ENCODE data around the gene CCDC7. TPM values are rescaled to one million over a fixed set of nuclear protein-coding genes. Genes with fewer than 3 reads are reported as not detected.

Gene CCDC7
- total RNA-seq, 2 experiments from 2014 or later: 69.4 to 72.9 TPM

- no peaks in the 10 kb centered on the region for H3K4me1 Mint-ChIP-seq (ENCODE audit: low read depth)
- Histone ChIP-seq H3K27ac (ENCODE audit: low read depth in 1 of 2, low read length in 2 of 2) (no peak overlapping the region), H3K4me3 (ENCODE audit: low read length) (no peak overlapping the region), H3K4me1 (ENCODE audit: insufficient read depth, low read length) (no peaks in the 10 kb centered on the region), H3K36me3 (ENCODE audit: insufficient read depth, low read length) (no peaks in the 10 kb centered on the region), H3K27me3 (ENCODE audit: control insufficient read depth in 1 of 2, insufficient read depth in 2 of 2, low read length in 2 of 2) (no peaks in the 10 kb centered on the region), H3K9me3 (ENCODE audit: control insufficient read depth in 1 of 2, insufficient read depth in 1 of 2, low read length in 2 of 2) (no peaks in the 10 kb centered on the region)
- H3K9me3 Mint-ChIP-seq: peaks cover 7% of the 10 kb centered on the region
- TF ChIP-seq CTCF (IDR thresholded peaks at IDR 0.05): no peak
- no peaks in the 10 kb centered on the region for H3K27me3 Mint-ChIP-seq
- ChIA-PET CTCF (no interaction called here), POLR2A (no interaction called here)
- ATAC-seq (ENCODE audit: poor library complexity) (no peak), DNase-seq (no peak)
- no peak overlapping the region for H3K27ac Mint-ChIP-seq
- H3K4me3 Mint-ChIP-seq: no peak overlapping the region
- H3K36me3 Mint-ChIP-seq (ENCODE audit: low read depth): no peaks in the 10 kb centered on the region
- intact Hi-C loops (cut with DNase I, micrococcal nuclease): no loop called here
These were observed 419.2 kb downstream of the CCDC7 start for GRCh38 chr10:32865170-32865569.

GRCh38 chr10:32877915-32878314 lies 432.0 kb downstream of the CCDC7 start:
- no peak for DNase-seq
- H3K27me3 ChIP-seq (ENCODE audit: control insufficient read depth in 1 of 2, insufficient read depth in 2 of 2, low read length in 2 of 2): no peaks in the 10 kb centered on the region
- intact Hi-C loops (cut with DNase I, micrococcal nuclease): no loop called here
- Mint-ChIP-seq H3K27ac (no peak overlapping the region), H3K27me3 (no peaks in the 10 kb centered on the region), H3K36me3 (ENCODE audit: low read depth) (peaks cover 6% of the 10 kb centered on the region), H3K4me3 (no peak overlapping the region), H3K9me3 (no peaks in the 10 kb centered on the region), H3K4me1 (ENCODE audit: low read depth) (no peaks in the 10 kb centered on the region)
- H3K4me1 ChIP-seq (ENCODE audit: insufficient read depth, low read length): no peaks in the 10 kb centered on the region
- no peaks in the 10 kb centered on the region for H3K9me3 ChIP-seq (ENCODE audit: control insufficient read depth in 1 of 2, insufficient read depth in 1 of 2, low read length in 2 of 2)
- no peak for TF ChIP-seq CTCF (IDR thresholded peaks at IDR 0.05)
- CTCF ChIA-PET: interaction anchor here (1.4 kb wide), 1 partner anchor 12 kb away, joined by 3 read pairs; no protein-coding TSS in a partner anchor
- ATAC-seq (ENCODE audit: poor library complexity): no peak
- POLR2A ChIA-PET: no interaction called here
- H3K27ac ChIP-seq (ENCODE audit: low read depth in 1 of 2, low read length in 2 of 2): no peak overlapping the region
- no peak overlapping the region for H3K4me3 ChIP-seq (ENCODE audit: low read length)
- H3K36me3 ChIP-seq (ENCODE audit: insufficient read depth, low read length): no peaks in the 10 kb centered on the region

- H3K27ac ChIP-seq (ENCODE audit: low read depth in 1 of 2, low read length in 2 of 2): no peak overlapping the region
- intact Hi-C loops (cut with DNase I, micrococcal nuclease): no loop called here
- ChIA-PET POLR2A (no interaction called here), CTCF (no interaction called here)
- no peak overlapping the region for H3K27ac Mint-ChIP-seq
- no peaks in the 10 kb centered on the region for H3K27me3 Mint-ChIP-seq
- no peaks in the 10 kb centered on the region for H3K9me3 Mint-ChIP-seq
- H3K4me3 Mint-ChIP-seq: no peak overlapping the region
- DNase-seq (no peak), ATAC-seq (ENCODE audit: poor library complexity) (no peak)
- no peaks in the 10 kb centered on the region for H3K9me3 ChIP-seq (ENCODE audit: control insufficient read depth in 1 of 2, insufficient read depth in 1 of 2, low read length in 2 of 2)
- H3K27me3 ChIP-seq (ENCODE audit: control insufficient read depth in 1 of 2, insufficient read depth in 2 of 2, low read length in 2 of 2): no peaks in the 10 kb centered on the region
- no peaks in the 10 kb centered on the region for H3K4me1 Mint-ChIP-seq (ENCODE audit: low read depth)
- H3K36me3 ChIP-seq (ENCODE audit: insufficient read depth, low read length): no peaks in the 10 kb centered on the region
- no peak for TF ChIP-seq CTCF (IDR thresholded peaks at IDR 0.05)
- H3K4me3 ChIP-seq (ENCODE audit: low read length): no peak overlapping the region
- peaks cover 4% of the 10 kb centered on the region for H3K36me3 Mint-ChIP-seq (ENCODE audit: low read depth)
- no peaks in the 10 kb centered on the region for H3K4me1 ChIP-seq (ENCODE audit: insufficient read depth, low read length)
These were observed 432.7 kb downstream of the CCDC7 start for GRCh38 chr10:32878646-32879045.
